HEK293 (cell line): Measurements from ENCODE around the gene METTL1.

Source experiments
- GLI2 ChIP-seq: fragments of 450-650 bp; formaldehyde crosslinking; IDR thresholded peaks from 2 replicates; pipeline ENCODE4; 2017; ENCODE audit warnings: missing biosample characterization, missing genetic modification characterization, low read depth, borderline replicate concordance
- GLIS2 ChIP-seq: fragments of 450-650 bp; formaldehyde crosslinking; IDR thresholded peaks from 2 replicates; pipeline ENCODE4 v1.5.1; 2016; ENCODE audit warnings: missing biosample characterization, missing genetic modification characterization
- KLF9 ChIP-seq: fragments of 450-650 bp; formaldehyde crosslinking; IDR thresholded peaks from 2 replicates; pipeline ENCODE4 v1.5.1; 2016; ENCODE audit warnings: missing biosample characterization, missing genetic modification characterization, low read depth
- PRDM1 ChIP-seq: fragments of 450-650 bp; formaldehyde crosslinking; IDR thresholded peaks from 2 replicates; pipeline ENCODE4; 2016; ENCODE audit warnings: missing biosample characterization, missing genetic modification characterization
- REPIN1 ChIP-seq: fragments of 450-650 bp; formaldehyde crosslinking; IDR thresholded peaks from 2 replicates; pipeline ENCODE4 v1.5.1; 2017; ENCODE audit warnings: missing biosample characterization, missing genetic modification characterization, low read depth
- SCRT1 ChIP-seq: fragments of 450-650 bp; formaldehyde crosslinking; IDR thresholded peaks from 2 replicates; pipeline ENCODE4 v1.5.1; 2016; ENCODE audit warnings: missing biosample characterization, missing genetic modification characterization, borderline replicate concordance
- TRIM28 ChIP-seq: IDR thresholded peaks from 2 replicates; pipeline ENCODE4 v1.6.1; 2011; ENCODE audit warnings: low read length, control low read depth, borderline replicate concordance
- WT1 ChIP-seq: fragments of 450-650 bp; formaldehyde crosslinking; IDR thresholded peaks from 2 replicates; pipeline ENCODE4 v1.5.1; 2016; ENCODE audit warnings: missing biosample characterization, missing genetic modification characterization
- ZBTB1 ChIP-seq: fragments of 450-650 bp; formaldehyde crosslinking; IDR thresholded peaks from 2 replicates; pipeline ENCODE4 v1.5.1; 2016; ENCODE audit warnings: missing biosample characterization, missing genetic modification characterization
- ZBTB20 ChIP-seq: fragments of 450-650 bp; formaldehyde crosslinking; IDR thresholded peaks from 2 replicates; pipeline ENCODE4 v1.5.1; 2016; ENCODE audit warnings: missing biosample characterization, missing genetic modification characterization
- ZNF16 ChIP-seq: fragments of 450-650 bp; formaldehyde crosslinking; IDR thresholded peaks from 2 replicates; pipeline ENCODE4 v1.5.1; 2016; ENCODE audit warnings: low read depth, missing biosample characterization, missing genetic modification characterization
- ZNF214 ChIP-seq: fragments of 450-650 bp; formaldehyde crosslinking; IDR thresholded peaks from 2 replicates; pipeline ENCODE4 v1.5.1; 2017; ENCODE audit warnings: missing biosample characterization, mild to moderate bottlenecking, missing genetic modification characterization, borderline replicate concordance
- ZNF223 ChIP-seq: fragments of 450-650 bp; formaldehyde crosslinking; IDR thresholded peaks from 2 replicates; pipeline ENCODE4 v1.5.1; 2016; ENCODE audit warnings: missing biosample characterization, missing genetic modification characterization
- ZNF274 ChIP-seq, 2 experiments: fragments of 200-500 bp in 1 of 2; fragments of 450-650 bp in 1 of 2; sonication (Bioruptor generic) in 1 of 2; formaldehyde crosslinking in 1 of 2; IDR thresholded peaks; 2 replicates each; pipeline versions ENCODE4 v1.5.1 to v1.6.1; 2014 to 2016; ENCODE audit warnings: borderline replicate concordance in 1 of 2, inconsistent platforms in 1 of 2, low read length in 1 of 2, missing biosample characterization in 1 of 2, missing genetic modification characterization in 1 of 2
- ZNF394 ChIP-seq: fragments of 450-650 bp; formaldehyde crosslinking; IDR thresholded peaks from 2 replicates; pipeline ENCODE4 v1.5.1; 2016; ENCODE audit warnings: missing biosample characterization, missing genetic modification characterization, mild to moderate bottlenecking, moderate library complexity, borderline replicate concordance
- ZNF426 ChIP-seq: fragments of 450-650 bp; formaldehyde crosslinking; IDR thresholded peaks from 2 replicates; pipeline ENCODE4 v1.5.1; 2017; ENCODE audit warnings: missing biosample characterization, missing genetic modification characterization, mild to moderate bottlenecking, inconsistent platforms, moderate library complexity
- ZNF548 ChIP-seq: fragments of 450-650 bp; formaldehyde crosslinking; IDR thresholded peaks from 2 replicates; pipeline ENCODE4 v1.5.1; 2016; ENCODE audit warnings: missing biosample characterization, missing genetic modification characterization
- ZNF555 ChIP-seq: fragments of 450-650 bp; formaldehyde crosslinking; conservative IDR thresholded peaks from 2 replicates; pipeline ENCODE4 v1.5.1; 2017; ENCODE audit warnings: missing biosample characterization, mild to moderate bottlenecking, missing genetic modification characterization, inconsistent platforms
- ZNF558 ChIP-seq: fragments of 450-650 bp; formaldehyde crosslinking; IDR thresholded peaks from 2 replicates; pipeline ENCODE4 v1.5.1; 2016; ENCODE audit warnings: missing biosample characterization, missing genetic modification characterization
- ZNF623 ChIP-seq: fragments of 450-650 bp; formaldehyde crosslinking; IDR thresholded peaks from 2 replicates; pipeline ENCODE4 v1.5.1; 2016; ENCODE audit warnings: missing biosample characterization, missing genetic modification characterization
- ZNF658 ChIP-seq: fragments of 450-650 bp; formaldehyde crosslinking; IDR thresholded peaks from 2 replicates; pipeline ENCODE4; 2016; ENCODE audit warnings: missing biosample characterization, missing genetic modification characterization
- ZNF670 ChIP-seq: fragments of 450-650 bp; formaldehyde crosslinking; IDR thresholded peaks from 2 replicates; pipeline ENCODE4 v1.5.1; 2016; ENCODE audit warnings: missing biosample characterization, missing genetic modification characterization, low read depth
- ZNF830 ChIP-seq: fragments of 450-650 bp; IDR thresholded peaks from 2 replicates; pipeline ENCODE4 v1.5.0; 2018; ENCODE audit warnings: missing biosample characterization, missing genetic modification characterization, low read depth, mild to moderate bottlenecking, moderate library complexity
- TF ChIP-seq, protein P1 (sequence below): fragments of 450-650 bp; formaldehyde crosslinking; IDR thresholded peaks from 2 replicates; pipeline ENCODE4 v1.5.1; 2016; ENCODE audit warnings: missing biosample characterization, missing genetic modification characterization, borderline replicate concordance
- TF ChIP-seq, protein P2 (sequence below): fragments of 450-650 bp; formaldehyde crosslinking; IDR thresholded peaks from 2 replicates; pipeline ENCODE4 v1.5.1; 2016; ENCODE audit warnings: missing biosample characterization, missing genetic modification characterization
- TF ChIP-seq, protein P3 (sequence below): fragments of 450-650 bp; formaldehyde crosslinking; IDR thresholded peaks from 2 replicates; pipeline ENCODE4 v1.5.1; 2017; ENCODE audit warnings: missing biosample characterization, missing genetic modification characterization
- TF ChIP-seq, protein P4 (sequence below): fragments of 450-650 bp; formaldehyde crosslinking; IDR thresholded peaks from 2 replicates; pipeline ENCODE4 v1.5.1; 2016; ENCODE audit warnings: missing biosample characterization, missing genetic modification characterization
- TF ChIP-seq, protein P5 (sequence below): fragments of 450-650 bp; formaldehyde crosslinking; IDR thresholded peaks from 2 replicates; pipeline ENCODE4 v1.5.1; 2016; ENCODE audit warnings: missing biosample characterization, missing genetic modification characterization
- TF ChIP-seq, protein P6 (sequence below): fragments of 450-650 bp; formaldehyde crosslinking; IDR thresholded peaks from 2 replicates; pipeline ENCODE4 v1.5.1; 2016; ENCODE audit warnings: missing biosample characterization, missing genetic modification characterization

METTL1 gene

DNA sequence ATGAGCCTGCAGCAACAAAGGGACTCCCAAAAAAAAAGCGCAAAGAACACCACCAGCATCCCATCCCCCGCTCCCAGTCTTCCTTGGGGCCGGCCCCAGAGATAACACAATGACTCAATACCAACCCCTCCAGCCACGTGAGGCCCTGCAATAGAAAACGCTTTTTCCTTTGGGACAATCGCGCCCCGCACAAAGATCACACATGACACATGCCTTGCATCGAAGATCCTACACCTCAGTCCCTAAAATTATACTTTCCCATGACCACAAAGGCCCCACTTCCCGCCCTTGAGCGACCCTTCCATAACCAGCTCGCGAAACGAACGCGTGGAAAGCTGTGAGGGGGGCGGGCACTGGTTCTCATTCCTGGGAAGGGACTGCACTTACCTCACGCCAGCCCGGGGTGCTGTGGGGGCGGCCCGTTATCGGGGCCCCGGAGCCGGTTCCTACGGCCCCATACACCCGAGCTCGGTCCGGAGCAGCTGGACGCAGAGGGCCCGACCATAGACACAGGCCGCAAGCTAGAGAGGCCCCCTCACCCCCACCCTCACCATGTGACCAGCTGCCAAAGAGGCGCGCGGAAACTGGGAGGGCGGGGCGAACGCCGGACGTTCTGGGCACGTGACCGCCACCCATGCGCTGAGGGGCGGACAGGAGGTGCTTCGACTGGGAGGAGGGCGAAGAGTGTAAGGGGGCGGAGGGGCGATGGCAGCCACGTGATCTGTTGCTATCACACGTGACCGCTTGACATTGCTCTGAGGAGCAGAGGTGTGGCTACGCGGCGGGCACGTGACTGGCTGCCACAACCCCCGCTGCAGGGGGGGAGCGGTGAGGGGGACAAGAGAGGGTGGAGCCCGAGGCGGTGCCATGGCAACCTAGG, 19.9 kb downstream of the METTL1 start, which contains the start of gene CDK4 (continued):
- TF ChIP-seq, protein P1, sequence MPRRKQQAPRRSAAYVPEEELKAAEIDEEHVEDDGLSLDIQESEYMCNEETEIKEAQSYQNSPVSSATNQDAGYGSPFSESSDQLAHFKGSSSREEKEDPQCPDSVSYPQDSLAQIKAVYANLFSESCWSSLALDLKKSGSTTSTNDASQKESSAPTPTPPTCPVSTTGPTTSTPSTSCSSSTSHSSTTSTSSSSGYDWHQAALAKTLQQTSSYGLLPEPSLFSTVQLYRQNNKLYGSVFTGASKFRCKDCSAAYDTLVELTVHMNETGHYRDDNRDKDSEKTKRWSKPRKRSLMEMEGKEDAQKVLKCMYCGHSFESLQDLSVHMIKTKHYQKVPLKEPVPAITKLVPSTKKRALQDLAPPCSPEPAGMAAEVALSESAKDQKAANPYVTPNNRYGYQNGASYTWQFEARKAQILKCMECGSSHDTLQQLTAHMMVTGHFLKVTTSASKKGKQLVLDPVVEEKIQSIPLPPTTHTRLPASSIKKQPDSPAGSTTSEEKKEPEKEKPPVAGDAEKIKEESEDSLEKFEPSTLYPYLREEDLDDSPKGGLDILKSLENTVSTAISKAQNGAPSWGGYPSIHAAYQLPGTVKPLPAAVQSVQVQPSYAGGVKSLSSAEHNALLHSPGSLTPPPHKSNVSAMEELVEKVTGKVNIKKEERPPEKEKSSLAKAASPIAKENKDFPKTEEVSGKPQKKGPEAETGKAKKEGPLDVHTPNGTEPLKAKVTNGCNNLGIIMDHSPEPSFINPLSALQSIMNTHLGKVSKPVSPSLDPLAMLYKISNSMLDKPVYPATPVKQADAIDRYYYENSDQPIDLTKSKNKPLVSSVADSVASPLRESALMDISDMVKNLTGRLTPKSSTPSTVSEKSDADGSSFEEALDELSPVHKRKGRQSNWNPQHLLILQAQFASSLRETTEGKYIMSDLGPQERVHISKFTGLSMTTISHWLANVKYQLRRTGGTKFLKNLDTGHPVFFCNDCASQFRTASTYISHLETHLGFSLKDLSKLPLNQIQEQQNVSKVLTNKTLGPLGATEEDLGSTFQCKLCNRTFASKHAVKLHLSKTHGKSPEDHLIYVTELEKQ = no peak
- TF ChIP-seq, protein P2, sequence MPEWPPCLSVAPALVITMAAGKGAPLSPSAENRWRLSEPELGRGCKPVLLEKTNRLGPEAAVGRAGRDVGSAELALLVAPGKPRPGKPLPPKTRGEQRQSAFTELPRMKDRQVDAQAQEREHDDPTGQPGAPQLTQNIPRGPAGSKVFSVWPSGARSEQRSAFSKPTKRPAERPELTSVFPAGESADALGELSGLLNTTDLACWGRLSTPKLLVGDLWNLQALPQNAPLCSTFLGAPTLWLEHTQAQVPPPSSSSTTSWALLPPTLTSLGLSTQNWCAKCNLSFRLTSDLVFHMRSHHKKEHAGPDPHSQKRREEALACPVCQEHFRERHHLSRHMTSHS = no peak
- TF ChIP-seq ZNF548 (tag by site-specific recombination) = no peak
- no peak for TF ChIP-seq TRIM28
- no peak for TF ChIP-seq SCRT1 (tag by site-specific recombination)
- no peak for TF ChIP-seq ZNF623 (tag by site-specific recombination)
- no peak for TF ChIP-seq ZBTB1
- peak; percentile 98 for TF ChIP-seq KLF9 (tag by site-specific recombination)
- TF ChIP-seq GLI2 (tag by site-specific recombination) = no peak
- TF ChIP-seq ZNF670 (tag by site-specific recombination) = no peak
- TF ChIP-seq ZNF223 (tag by site-specific recombination) = no peak
- peak; percentile 83 for TF ChIP-seq ZNF394 (tag by site-specific recombination)
- TF ChIP-seq ZNF830 (tag by site-specific recombination) = no peak
- TF ChIP-seq ZNF16 (tag by site-specific recombination) = no peak
- TF ChIP-seq ZNF558 = peak; percentile 63; the same call in 1 of the 2 replicates
- TF ChIP-seq, protein P3, sequence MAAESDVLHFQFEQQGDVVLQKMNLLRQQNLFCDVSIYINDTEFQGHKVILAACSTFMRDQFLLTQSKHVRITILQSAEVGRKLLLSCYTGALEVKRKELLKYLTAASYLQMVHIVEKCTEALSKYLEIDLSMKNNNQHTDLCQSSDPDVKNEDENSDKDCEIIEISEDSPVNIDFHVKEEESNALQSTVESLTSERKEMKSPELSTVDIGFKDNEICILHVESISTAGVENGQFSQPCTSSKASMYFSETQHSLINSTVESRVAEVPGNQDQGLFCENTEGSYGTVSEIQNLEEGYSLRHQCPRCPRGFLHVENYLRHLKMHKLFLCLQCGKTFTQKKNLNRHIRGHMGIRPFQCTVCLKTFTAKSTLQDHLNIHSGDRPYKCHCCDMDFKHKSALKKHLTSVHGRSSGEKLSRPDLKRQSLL (tag by site-specific recombination) = 0 out of 2 replicates have a peak, but pooled peaks have one; percentile 26
- TF ChIP-seq, protein P4, sequence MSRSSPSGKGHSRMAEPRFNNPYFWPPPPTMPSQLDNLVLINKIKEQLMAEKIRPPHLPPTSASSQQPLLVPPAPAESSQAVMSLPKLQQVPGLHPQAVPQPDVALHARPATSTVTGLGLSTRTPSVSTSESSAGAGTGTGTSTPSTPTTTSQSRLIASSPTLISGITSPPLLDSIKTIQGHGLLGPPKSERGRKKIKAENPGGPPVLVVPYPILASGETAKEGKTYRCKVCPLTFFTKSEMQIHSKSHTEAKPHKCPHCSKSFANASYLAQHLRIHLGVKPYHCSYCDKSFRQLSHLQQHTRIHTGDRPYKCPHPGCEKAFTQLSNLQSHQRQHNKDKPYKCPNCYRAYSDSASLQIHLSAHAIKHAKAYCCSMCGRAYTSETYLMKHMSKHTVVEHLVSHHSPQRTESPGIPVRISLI (tag by site-specific recombination) = no peak
- TF ChIP-seq WT1 (tag by site-specific recombination) = peak; percentile 74
- no peak for TF ChIP-seq ZNF426 (tag by site-specific recombination)
- no peak for TF ChIP-seq ZNF274 (IDR thresholded peaks at IDR 0.05; ENCODE audit: low read length)
- no peak for TF ChIP-seq ZNF274 (tag by site-specific recombination; IDR thresholded peaks at IDR 0.05; ENCODE audit: borderline replicate concordance)
- TF ChIP-seq ZNF658 (tag by site-specific recombination) = no peak
- peak; percentile 99 for TF ChIP-seq GLIS2 (tag by site-specific recombination)
- no peak for TF ChIP-seq PRDM1 (tag by site-specific recombination)
- TF ChIP-seq ZNF214 (tag by site-specific recombination) = no peak
- TF ChIP-seq, protein P5, sequence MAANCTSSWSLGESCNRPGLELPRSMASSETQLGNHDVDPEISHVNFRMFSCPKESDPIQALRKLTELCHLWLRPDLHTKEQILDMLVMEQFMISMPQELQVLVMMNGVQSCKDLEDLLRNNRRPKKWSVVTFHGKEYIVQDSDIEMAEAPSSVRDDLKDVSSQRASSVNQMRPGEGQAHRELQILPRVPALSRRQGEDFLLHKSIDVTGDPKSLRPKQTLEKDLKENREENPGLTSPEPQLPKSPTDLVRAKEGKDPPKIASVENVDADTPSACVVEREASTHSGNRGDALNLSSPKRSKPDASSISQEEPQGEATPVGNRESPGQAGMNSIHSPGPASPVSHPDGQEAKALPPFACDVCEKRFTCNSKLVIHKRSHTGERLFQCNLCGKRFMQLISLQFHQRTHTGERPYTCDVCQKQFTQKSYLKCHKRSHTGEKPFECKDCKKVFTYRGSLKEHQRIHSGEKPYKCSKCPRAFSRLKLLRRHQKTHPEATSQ (tag by site-specific recombination) = no peak
- TF ChIP-seq ZNF555 = no peak
- TF ChIP-seq REPIN1 = 0 out of 2 replicates have a peak, but pooled peaks have one; percentile 12
- TF ChIP-seq, protein P6, sequence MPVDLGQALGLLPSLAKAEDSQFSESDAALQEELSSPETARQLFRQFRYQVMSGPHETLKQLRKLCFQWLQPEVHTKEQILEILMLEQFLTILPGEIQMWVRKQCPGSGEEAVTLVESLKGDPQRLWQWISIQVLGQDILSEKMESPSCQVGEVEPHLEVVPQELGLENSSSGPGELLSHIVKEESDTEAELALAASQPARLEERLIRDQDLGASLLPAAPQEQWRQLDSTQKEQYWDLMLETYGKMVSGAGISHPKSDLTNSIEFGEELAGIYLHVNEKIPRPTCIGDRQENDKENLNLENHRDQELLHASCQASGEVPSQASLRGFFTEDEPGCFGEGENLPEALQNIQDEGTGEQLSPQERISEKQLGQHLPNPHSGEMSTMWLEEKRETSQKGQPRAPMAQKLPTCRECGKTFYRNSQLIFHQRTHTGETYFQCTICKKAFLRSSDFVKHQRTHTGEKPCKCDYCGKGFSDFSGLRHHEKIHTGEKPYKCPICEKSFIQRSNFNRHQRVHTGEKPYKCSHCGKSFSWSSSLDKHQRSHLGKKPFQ (tag by site-specific recombination) = no peak
- peak; percentile 63 for TF ChIP-seq ZBTB20 (tag by site-specific recombination)
